Measurements from ENCODE around the gene FAM135A. TPM values are rescaled to one million over a fixed set of nuclear protein-coding genes. Genes with fewer than 3 reads are reported as not detected.
A peak's percentile ranks its signal among the peaks of the same experiment; 100 is the strongest.

FAM135A gene
- total and polyA plus RNA-seq, 9 of the 15 experiments (the other 6 are each of a cell fraction or from before 2014, with no cell fraction given), result 7.4 to 32.9 (median 19.2) TPM

- Histone ChIP-seq H3K4me2 (ENCODE audit: insufficient read depth, low read length) (peak overlapping the region; percentile 35; the same call in 1 of the 2 replicates), H3K79me2 (ENCODE audit: control insufficient read depth, insufficient read depth, low read length) (no peaks in the 10 kb centered on the region), H3K9me1 (ENCODE audit: control insufficient read depth, insufficient read depth, low read length) (no peaks in the 10 kb centered on the region), H3K9me3 (replicated peaks; ENCODE audit: control insufficient read depth, insufficient read depth, low read depth, low read length) (no peaks in the 10 kb centered on the region), H3K4me3 (no peak overlapping the region), H3K36me3 (ENCODE audit: control insufficient read depth, insufficient read depth, low read length) (no peaks in the 10 kb centered on the region), H3K27ac (ENCODE audit: extremely low read depth, low read depth, low read length) (no peak overlapping the region), H3K4me1 (replicated peaks in 1 of 2; ENCODE audit: control insufficient read depth in 2 of 2, insufficient read depth in 2 of 2, low read length in 2 of 2) (peaks cover 0 to 14% of the 10 kb centered on the region in 2 experiments; a peak in 4 of 5 replicates), H4K20me1 (replicated peaks; ENCODE audit: control insufficient read depth, insufficient read depth, low read length) (no peaks in the 10 kb centered on the region), H3K9ac (ENCODE audit: insufficient read depth in 1 of 2, low read depth in 2 of 2, low read length in 2 of 2) (0 out of 4 replicates have a peak overlapping the region, but pooled peaks of 1 of the 2 experiments have one; percentile 17), H3K27me3 (ENCODE audit: control insufficient read depth in 2 of 2, insufficient read depth in 2 of 2, low read length in 2 of 2) (no peaks in the 10 kb centered on the region), H2AFZ (ENCODE audit: low read depth, low read length) (peak overlapping the region; percentile 82)
- ChIA-PET POLR2A (interaction anchor here (0.6 to 1.5 kb wide), 3 partner anchors 13 to 29 kb away, joined by 3 to 5 read pairs (median 3); no protein-coding TSS in a partner anchor), CTCF (ENCODE audit: low intra/inter-chr PET ratio) (interaction anchor here (0.9 kb wide), 1 partner anchor 65 kb away, joined by 3 read pairs; no protein-coding TSS in a partner anchor)
- BruUV-seq (replicated peaks), result no TSS peak
- FAIRE-seq (no peak), ATAC-seq (no peak; the same call in 2 of the 3 replicates), DNase-seq (ENCODE audit: extremely low read depth in 1 of 4, low spot score in 3 of 4) (no peak)
- intact Hi-C loops (cut with micrococcal nuclease), result loop anchor here (10.0 kb wide), 1 partner anchor 510 kb away; no protein-coding TSS in a partner anchor
- in situ Hi-C loops (cut with MboI), result no loop called here
- WGBS (ENCODE audit: insufficient coverage, low coverage, missing lambda C conversion rate), result 21% methylated on average over 3 of the region's 3 CpGs
- TF ChIP-seq ZNF324 (CRISPR knock-in tag; IDR thresholded peaks at IDR 0.05), result no peak
- TF ChIP-seq ZNF12 (CRISPR knock-in tag; IDR thresholded peaks at IDR 0.05), result no peak
- TF ChIP-seq FOXP1 (CRISPR knock-in tag; IDR thresholded peaks at IDR 0.05), result no peak
- TF ChIP-seq MAFK (IDR thresholded peaks at IDR 0.05; ENCODE audit: low read length), result no peak
- TF ChIP-seq NCOA4 (IDR thresholded peaks at IDR 0.05; ENCODE audit: partially characterized antibody), result no peak
- TF ChIP-seq ATF3 (IDR thresholded peaks at IDR 0.05), result 0 out of 2 replicates have a peak, but pooled peaks have one; percentile 15
- no peak for TF ChIP-seq ATF3 (CRISPR knock-in tag; conservative IDR thresholded peaks at IDR 0.05)
- no peak for TF ChIP-seq CGGBP1 (CRISPR knock-in tag; IDR thresholded peaks at IDR 0.05)
- peak; percentile 1 for TF ChIP-seq TBP (optimal IDR thresholded peaks at IDR 0.05; ENCODE audit: low read depth, low read length)
- TF ChIP-seq BRF1 (IDR thresholded peaks at IDR 0.05; ENCODE audit: borderline replicate concordance, extremely low read depth, insufficient read length), result no peak
- TF ChIP-seq NUFIP1 (IDR thresholded peaks at IDR 0.05; ENCODE audit: partially characterized antibody), result no peak
- peak; percentile 46; the same call in 1 of the 2 replicates for TF ChIP-seq FOSL1 (tag; conservative IDR thresholded peaks at IDR 0.05)
- no peak for TF ChIP-seq NFE2L1 (tag; IDR thresholded peaks at IDR 0.05; ENCODE audit: borderline replicate concordance, low read depth)
- TF ChIP-seq CBX1 (IDR thresholded peaks at IDR 0.05; ENCODE audit: low read depth), result no peak
- TF ChIP-seq PURB (CRISPR knock-in tag; IDR thresholded peaks at IDR 0.05; ENCODE audit: low read depth), result no peak
Measured at GRCh38 chr6:70375166-70375565, 38.1 kb upstream of the FAM135A start.
